ENCODE data around the gene B3GNT4.

GRCh38 chr12:122215771-122216170 lies 12.3 kb downstream of the B3GNT4 start:
- TF ChIP-seq, protein P1, sequence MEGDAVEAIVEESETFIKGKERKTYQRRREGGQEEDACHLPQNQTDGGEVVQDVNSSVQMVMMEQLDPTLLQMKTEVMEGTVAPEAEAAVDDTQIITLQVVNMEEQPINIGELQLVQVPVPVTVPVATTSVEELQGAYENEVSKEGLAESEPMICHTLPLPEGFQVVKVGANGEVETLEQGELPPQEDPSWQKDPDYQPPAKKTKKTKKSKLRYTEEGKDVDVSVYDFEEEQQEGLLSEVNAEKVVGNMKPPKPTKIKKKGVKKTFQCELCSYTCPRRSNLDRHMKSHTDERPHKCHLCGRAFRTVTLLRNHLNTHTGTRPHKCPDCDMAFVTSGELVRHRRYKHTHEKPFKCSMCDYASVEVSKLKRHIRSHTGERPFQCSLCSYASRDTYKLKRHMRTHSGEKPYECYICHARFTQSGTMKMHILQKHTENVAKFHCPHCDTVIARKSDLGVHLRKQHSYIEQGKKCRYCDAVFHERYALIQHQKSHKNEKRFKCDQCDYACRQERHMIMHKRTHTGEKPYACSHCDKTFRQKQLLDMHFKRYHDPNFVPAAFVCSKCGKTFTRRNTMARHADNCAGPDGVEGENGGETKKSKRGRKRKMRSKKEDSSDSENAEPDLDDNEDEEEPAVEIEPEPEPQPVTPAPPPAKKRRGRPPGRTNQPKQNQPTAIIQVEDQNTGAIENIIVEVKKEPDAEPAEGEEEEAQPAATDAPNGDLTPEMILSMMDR (IDR thresholded peaks at IDR 0.05; ENCODE audit: low read length) = no peak
- TF ChIP-seq EZH2 (IDR thresholded peaks at IDR 0.05; ENCODE audit: borderline replicate concordance, low read length) = no peak

Data from OCI-LY1 (cell line).